Measurements from ENCODE around the gene MSI2.

The MSI2 gene

GRCh38 chr17:57626520-57627210 lies 370.3 kb downstream of the MSI2 start:
- H3K79me1 ChIP-seq (ENCODE audit: low read length) = no peaks in the 10 kb centered on the region
- H3K9ac ChIP-seq (ENCODE audit: low read length) = no peak overlapping the region
- H2AK5ac ChIP-seq (ENCODE audit: low read length) = no peak overlapping the region
- H2BK5ac ChIP-seq (ENCODE audit: low read length) = no peak overlapping the region
- H3K79me2 ChIP-seq (ENCODE audit: control insufficient read depth, insufficient read depth, low read length) = no peaks in the 10 kb centered on the region
- H2BK120ac ChIP-seq (ENCODE audit: low read depth, low read length) = no peak overlapping the region
- no peak overlapping the region for H3K18ac ChIP-seq (ENCODE audit: low read length)
- no CpG with 5 or more reads among the region's 16 CpGs for WGBS (ENCODE audit: extremely low coverage, insufficient coverage, low lambda C conversion rate)
- no peak overlapping the region for H3K56ac ChIP-seq (ENCODE audit: low read length)
- no peaks in the 10 kb centered on the region for H3K36me3 ChIP-seq (ENCODE audit: control insufficient read depth, insufficient read depth, low read length)
- no peak overlapping the region for H3K4me3 ChIP-seq (ENCODE audit: low read length)
- H4K8ac ChIP-seq (ENCODE audit: low read depth, low read length) = no peak overlapping the region
- H3K27me3 ChIP-seq (ENCODE audit: insufficient read depth, low read length, poor library complexity) = no peaks in the 10 kb centered on the region
- no peak overlapping the region for H4K5ac ChIP-seq (ENCODE audit: low read length)
- no peak overlapping the region for H3K27ac ChIP-seq (ENCODE audit: low read depth, low read length)
- DNase-seq = no peak
- H3K4ac ChIP-seq (ENCODE audit: low read depth, low read length) = no peak overlapping the region
- H2BK15ac ChIP-seq (replicated peaks; ENCODE audit: low read depth) = no peak overlapping the region
- H3K4me2 ChIP-seq (ENCODE audit: low read length) = no peak overlapping the region
- H3K4me1 ChIP-seq (ENCODE audit: control insufficient read depth, low read depth, low read length) = no peaks in the 10 kb centered on the region
- H3K23ac ChIP-seq (ENCODE audit: low read length) = no peak overlapping the region

- no peak overlapping the region for H2AK5ac ChIP-seq (ENCODE audit: low read length)
- H3K4ac ChIP-seq (ENCODE audit: low read depth, low read length) = no peak overlapping the region
- H2BK120ac ChIP-seq (ENCODE audit: low read depth, low read length) = no peak overlapping the region
- H3K27ac ChIP-seq (ENCODE audit: low read depth, low read length) = no peak overlapping the region
- H3K27me3 ChIP-seq (ENCODE audit: insufficient read depth, low read length, poor library complexity) = no peaks in the 10 kb centered on the region
- H3K56ac ChIP-seq (ENCODE audit: low read length) = no peak overlapping the region
- no CpG with 5 or more reads among the region's 10 CpGs for WGBS (ENCODE audit: extremely low coverage, insufficient coverage, low lambda C conversion rate)
- no peaks in the 10 kb centered on the region for H3K36me3 ChIP-seq (ENCODE audit: control insufficient read depth, insufficient read depth, low read length)
- no peak for DNase-seq
- H4K8ac ChIP-seq (ENCODE audit: low read depth, low read length) = no peak overlapping the region
- no peak overlapping the region for H3K4me2 ChIP-seq (ENCODE audit: low read length)
- no peak overlapping the region for H3K23ac ChIP-seq (ENCODE audit: low read length)
- no peaks in the 10 kb centered on the region for H3K79me1 ChIP-seq (ENCODE audit: low read length)
- no peak overlapping the region for H3K9ac ChIP-seq (ENCODE audit: low read length)
- no peak overlapping the region for H2BK15ac ChIP-seq (replicated peaks; ENCODE audit: low read depth)
- no peak overlapping the region for H3K18ac ChIP-seq (ENCODE audit: low read length)
- no peak overlapping the region for H3K4me3 ChIP-seq (ENCODE audit: low read length)
- no peaks in the 10 kb centered on the region for H3K4me1 ChIP-seq (ENCODE audit: control insufficient read depth, low read depth, low read length)
- H3K79me2 ChIP-seq (ENCODE audit: control insufficient read depth, insufficient read depth, low read length) = no peaks in the 10 kb centered on the region
- no peak overlapping the region for H4K5ac ChIP-seq (ENCODE audit: low read length)
- H2BK5ac ChIP-seq (ENCODE audit: low read length) = no peak overlapping the region
Measured at GRCh38 chr17:57627591-57627990, 371.3 kb downstream of the MSI2 start.

GRCh38 chr17:57628421-57628820 lies 372.1 kb downstream of the MSI2 start:
- no peak overlapping the region for H2BK5ac ChIP-seq (ENCODE audit: low read length)
- no CpG with 5 or more reads among the region's 9 CpGs for WGBS (ENCODE audit: extremely low coverage, insufficient coverage, low lambda C conversion rate)
- no peak overlapping the region for H3K4me3 ChIP-seq (ENCODE audit: low read length)
- H2BK120ac ChIP-seq (ENCODE audit: low read depth, low read length) = no peak overlapping the region
- no peak overlapping the region for H3K56ac ChIP-seq (ENCODE audit: low read length)
- no peak overlapping the region for H3K18ac ChIP-seq (ENCODE audit: low read length)
- H3K4ac ChIP-seq (ENCODE audit: low read depth, low read length) = no peak overlapping the region
- no peaks in the 10 kb centered on the region for H3K4me1 ChIP-seq (ENCODE audit: control insufficient read depth, low read depth, low read length)
- no peak overlapping the region for H2AK5ac ChIP-seq (ENCODE audit: low read length)
- no peak overlapping the region for H3K27ac ChIP-seq (ENCODE audit: low read depth, low read length)
- H4K5ac ChIP-seq (ENCODE audit: low read length) = no peak overlapping the region
- no peaks in the 10 kb centered on the region for H3K36me3 ChIP-seq (ENCODE audit: control insufficient read depth, insufficient read depth, low read length)
- no peak overlapping the region for H3K4me2 ChIP-seq (ENCODE audit: low read length)
- no peaks in the 10 kb centered on the region for H3K27me3 ChIP-seq (ENCODE audit: insufficient read depth, low read length, poor library complexity)
- H3K23ac ChIP-seq (ENCODE audit: low read length) = no peak overlapping the region
- H3K79me2 ChIP-seq (ENCODE audit: control insufficient read depth, insufficient read depth, low read length) = no peaks in the 10 kb centered on the region
- H2BK15ac ChIP-seq (replicated peaks; ENCODE audit: low read depth) = no peak overlapping the region
- no peak overlapping the region for H4K8ac ChIP-seq (ENCODE audit: low read depth, low read length)
- no peaks in the 10 kb centered on the region for H3K79me1 ChIP-seq (ENCODE audit: low read length)
- no peak overlapping the region for H3K9ac ChIP-seq (ENCODE audit: low read length)
- no peak for DNase-seq

GRCh38 chr17:57629470-57629869 lies 373.1 kb downstream of the MSI2 start:
- Histone ChIP-seq H2AK5ac (ENCODE audit: low read length) (no peak overlapping the region), H3K4me3 (ENCODE audit: low read length) (no peak overlapping the region), H3K79me1 (ENCODE audit: low read length) (no peaks in the 10 kb centered on the region), H3K27me3 (ENCODE audit: insufficient read depth, low read length, poor library complexity) (no peaks in the 10 kb centered on the region), H3K4me1 (ENCODE audit: control insufficient read depth, low read depth, low read length) (no peaks in the 10 kb centered on the region), H3K27ac (ENCODE audit: low read depth, low read length) (no peak overlapping the region), H2BK120ac (ENCODE audit: low read depth, low read length) (no peak overlapping the region), H4K8ac (ENCODE audit: low read depth, low read length) (no peak overlapping the region), H3K36me3 (ENCODE audit: control insufficient read depth, insufficient read depth, low read length) (no peaks in the 10 kb centered on the region), H3K23ac (ENCODE audit: low read length) (no peak overlapping the region), H4K5ac (ENCODE audit: low read length) (no peak overlapping the region), H3K4me2 (ENCODE audit: low read length) (no peak overlapping the region), H3K79me2 (ENCODE audit: control insufficient read depth, insufficient read depth, low read length) (no peaks in the 10 kb centered on the region), H3K4ac (ENCODE audit: low read depth, low read length) (no peak overlapping the region), H3K56ac (ENCODE audit: low read length) (no peak overlapping the region), H3K9ac (ENCODE audit: low read length) (no peak overlapping the region), H2BK5ac (ENCODE audit: low read length) (no peak overlapping the region), H3K18ac (ENCODE audit: low read length) (no peak overlapping the region), H2BK15ac (replicated peaks; ENCODE audit: low read depth) (no peak overlapping the region)
- no peak for DNase-seq
- WGBS (ENCODE audit: extremely low coverage, insufficient coverage, low lambda C conversion rate) = no CpG with 5 or more reads among the region's 8 CpGs

GRCh38 chr17:57629886-57630285 lies 373.6 kb downstream of the MSI2 start:
- WGBS (ENCODE audit: extremely low coverage, insufficient coverage, low lambda C conversion rate) = no CpG with 5 or more reads among the region's 4 CpGs

GRCh38 chr17:57630736-57631135 lies 374.4 kb downstream of the MSI2 start:
- Histone ChIP-seq H3K4me2 (ENCODE audit: low read length) (no peak overlapping the region), H3K23ac (ENCODE audit: low read length) (no peak overlapping the region), H2BK15ac (replicated peaks; ENCODE audit: low read depth) (no peak overlapping the region), H4K5ac (ENCODE audit: low read length) (no peak overlapping the region), H3K56ac (ENCODE audit: low read length) (no peak overlapping the region), H3K36me3 (ENCODE audit: control insufficient read depth, insufficient read depth, low read length) (no peaks in the 10 kb centered on the region), H3K79me2 (ENCODE audit: control insufficient read depth, insufficient read depth, low read length) (no peaks in the 10 kb centered on the region), H2BK120ac (ENCODE audit: low read depth, low read length) (no peak overlapping the region), H3K4me3 (ENCODE audit: low read length) (no peak overlapping the region), H2BK5ac (ENCODE audit: low read length) (no peak overlapping the region), H3K4ac (ENCODE audit: low read depth, low read length) (no peak overlapping the region), H3K4me1 (ENCODE audit: control insufficient read depth, low read depth, low read length) (no peaks in the 10 kb centered on the region), H4K8ac (ENCODE audit: low read depth, low read length) (no peak overlapping the region), H2AK5ac (ENCODE audit: low read length) (no peak overlapping the region), H3K9ac (ENCODE audit: low read length) (no peak overlapping the region), H3K27me3 (ENCODE audit: insufficient read depth, low read length, poor library complexity) (no peaks in the 10 kb centered on the region), H3K18ac (ENCODE audit: low read length) (no peak overlapping the region), H3K79me1 (ENCODE audit: low read length) (no peaks in the 10 kb centered on the region), H3K27ac (ENCODE audit: low read depth, low read length) (no peak overlapping the region)
- no CpG with 5 or more reads among the region's 8 CpGs for WGBS (ENCODE audit: extremely low coverage, insufficient coverage, low lambda C conversion rate)
- DNase-seq = no peak

More at GRCh38 chr17:57629886-57630285, 373.6 kb downstream of the MSI2 start:
- Histone ChIP-seq H3K79me1 (ENCODE audit: low read length) (no peaks in the 10 kb centered on the region), H3K4me3 (ENCODE audit: low read length) (no peak overlapping the region), H3K79me2 (ENCODE audit: control insufficient read depth, insufficient read depth, low read length) (no peaks in the 10 kb centered on the region), H3K27ac (ENCODE audit: low read depth, low read length) (no peak overlapping the region), H3K23ac (ENCODE audit: low read length) (no peak overlapping the region), H3K4ac (ENCODE audit: low read depth, low read length) (no peak overlapping the region), H4K5ac (ENCODE audit: low read length) (no peak overlapping the region), H2AK5ac (ENCODE audit: low read length) (no peak overlapping the region), H3K27me3 (ENCODE audit: insufficient read depth, low read length, poor library complexity) (no peaks in the 10 kb centered on the region), H2BK5ac (ENCODE audit: low read length) (no peak overlapping the region), H3K4me2 (ENCODE audit: low read length) (no peak overlapping the region), H3K18ac (ENCODE audit: low read length) (no peak overlapping the region), H4K8ac (ENCODE audit: low read depth, low read length) (no peak overlapping the region), H3K4me1 (ENCODE audit: control insufficient read depth, low read depth, low read length) (no peaks in the 10 kb centered on the region), H2BK120ac (ENCODE audit: low read depth, low read length) (no peak overlapping the region), H3K36me3 (ENCODE audit: control insufficient read depth, insufficient read depth, low read length) (no peaks in the 10 kb centered on the region), H2BK15ac (replicated peaks; ENCODE audit: low read depth) (no peak overlapping the region), H3K9ac (ENCODE audit: low read length) (no peak overlapping the region), H3K56ac (ENCODE audit: low read length) (no peak overlapping the region)
- no peak for DNase-seq
